Measurements from ENCODE around the gene SOWAHC.
A peak's percentile ranks its signal among the peaks of the same experiment; 100 is the strongest.

SOWAHC gene

DNA sequence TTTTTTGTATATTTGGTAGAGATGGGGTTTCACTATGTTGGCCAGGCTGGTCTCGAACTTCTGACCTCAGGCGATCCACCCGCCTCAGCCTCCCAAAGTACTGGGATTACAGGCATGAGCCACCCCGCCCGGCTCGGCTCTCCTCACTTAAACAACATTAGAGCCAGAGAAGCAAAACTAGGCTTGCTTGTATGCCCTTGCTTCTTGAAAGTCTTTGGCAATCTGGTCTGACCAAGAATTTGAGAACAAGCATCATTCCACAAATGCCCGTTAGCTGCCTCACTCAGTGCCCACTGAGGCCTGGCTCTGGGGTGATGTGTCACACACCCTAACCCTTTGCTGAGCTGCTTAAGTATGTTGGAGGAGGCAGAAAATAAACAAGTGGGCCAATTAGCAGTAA, 33.5 kb downstream of the SOWAHC start:
- no peak for DNase-seq (ENCODE audit: low spot score)

DNA sequence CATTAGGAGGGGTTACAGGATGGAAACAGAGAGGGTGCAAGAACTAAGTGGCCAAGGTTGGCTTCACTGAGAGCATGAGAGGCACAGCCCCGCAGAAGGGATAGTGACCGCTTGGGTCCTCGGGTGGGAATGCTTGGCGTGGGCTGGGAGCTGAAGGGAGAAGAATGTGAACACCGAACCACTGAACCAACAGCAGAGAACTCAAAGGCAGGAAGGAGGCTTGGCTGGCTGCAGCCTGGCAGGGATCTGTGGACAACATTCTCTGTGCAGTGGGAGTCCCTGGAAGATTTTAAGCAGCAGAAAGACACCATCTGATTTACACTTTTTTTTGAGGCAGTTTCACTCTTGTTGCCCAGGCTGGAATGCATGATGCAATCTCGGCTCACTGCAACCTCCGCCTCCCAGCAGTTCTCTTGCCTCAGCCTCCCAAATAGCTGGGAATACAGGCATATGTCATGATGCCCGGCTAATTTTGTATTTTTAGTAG, 33.9 kb downstream of the SOWAHC start:
- no peak for DNase-seq (ENCODE audit: low spot score)

DNA sequence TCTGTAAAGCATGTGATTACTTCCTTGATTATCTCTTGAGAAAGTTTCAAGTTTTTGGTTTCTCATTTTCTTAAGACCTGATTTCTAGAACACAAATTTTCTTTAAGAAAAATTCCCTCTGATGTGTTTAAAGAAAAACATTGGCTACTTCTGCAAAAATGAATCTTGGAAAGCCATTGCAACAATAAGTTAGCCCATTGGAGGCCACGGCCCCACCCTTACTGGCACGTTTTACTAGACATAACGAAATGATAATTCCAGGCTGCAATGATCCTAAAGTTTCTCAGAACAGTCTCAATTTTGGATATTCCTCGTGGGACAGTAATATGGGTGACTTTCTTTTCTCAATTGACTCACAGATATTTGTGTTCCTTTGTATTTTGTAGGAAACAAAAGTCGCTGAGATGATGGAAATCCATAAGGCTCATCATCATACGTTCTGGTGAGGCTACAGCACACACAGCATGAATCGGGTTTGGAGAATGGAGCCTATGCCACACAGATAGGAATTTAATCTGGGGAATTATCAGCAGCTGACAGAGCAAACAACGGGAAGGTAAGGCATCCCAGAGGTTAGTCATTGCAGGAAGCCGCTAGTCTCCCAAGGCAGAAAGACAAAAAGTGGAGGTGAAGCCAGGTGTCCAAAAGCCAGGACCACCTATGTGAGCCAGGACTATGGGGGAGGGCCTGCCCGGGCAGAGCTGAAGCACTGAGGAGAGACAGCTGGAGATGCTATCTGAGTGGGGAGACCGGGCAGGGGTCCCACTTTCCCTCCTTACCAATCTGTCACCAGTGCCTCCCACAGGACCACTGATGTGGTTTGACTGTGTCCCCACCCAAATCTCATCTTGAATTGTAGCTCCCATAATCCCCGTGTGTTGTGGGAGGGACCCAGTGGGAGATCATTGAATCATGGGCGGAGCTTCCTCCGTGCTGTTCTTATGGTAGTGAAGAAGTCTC, 35.9 kb downstream of the SOWAHC start:
- DNase-seq (ENCODE audit: low spot score) = no peak

DNA sequence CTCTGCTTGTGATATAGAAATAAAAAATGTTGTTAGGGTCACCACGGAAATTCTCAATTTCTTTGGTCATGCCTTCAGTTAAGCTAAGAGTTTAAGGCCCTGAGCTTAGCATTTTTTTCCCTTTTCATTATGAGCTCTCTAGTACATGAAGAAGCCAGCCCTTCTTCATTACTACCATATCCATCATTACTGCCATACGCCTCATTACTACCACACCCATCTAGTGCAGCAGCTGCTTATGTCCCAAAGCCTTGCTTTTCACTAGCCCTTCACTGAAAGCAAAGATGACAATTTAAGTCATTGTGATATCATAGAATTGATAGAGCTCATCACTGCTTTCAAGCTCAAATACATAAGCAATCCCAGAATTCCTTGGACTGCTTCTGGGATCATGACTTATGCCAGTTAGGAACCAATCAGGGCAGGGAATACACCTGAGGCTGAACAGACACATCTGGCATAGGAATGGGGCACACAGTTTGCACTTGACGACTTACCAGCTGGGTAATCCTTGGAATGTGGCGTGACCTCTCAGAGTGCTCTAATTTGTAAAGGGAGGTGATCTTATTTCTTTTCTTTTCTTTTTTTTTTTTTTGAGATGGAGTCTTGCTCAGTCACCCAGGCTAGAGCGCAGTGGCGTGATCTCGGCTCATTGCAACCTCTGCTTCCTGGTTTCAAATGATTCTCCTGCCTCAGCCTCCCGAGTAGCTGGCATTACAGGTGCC, 40.3 kb downstream of the SOWAHC start:
- DNase-seq (ENCODE audit: low spot score) = no peak

DNA sequence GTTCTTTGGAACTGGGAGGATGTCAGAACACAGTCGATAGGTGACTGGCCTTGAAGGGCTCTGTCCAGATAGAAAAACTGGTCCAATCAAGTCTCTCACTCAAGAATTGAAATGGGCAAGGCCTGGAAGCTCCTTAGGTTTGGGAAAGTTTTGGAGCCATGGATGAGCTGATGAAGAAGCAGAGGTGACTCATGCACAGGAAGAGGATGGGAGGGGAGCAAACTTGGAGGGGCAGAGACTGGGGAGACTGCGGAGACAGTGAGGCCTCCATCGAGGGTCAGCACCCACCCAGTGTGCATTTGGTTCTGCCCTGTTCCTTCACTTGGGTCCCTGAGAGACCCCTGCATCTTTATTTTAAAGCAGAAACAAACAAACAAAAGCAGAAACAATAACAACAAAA, 41.1 kb downstream of the SOWAHC start:
- no peak for DNase-seq (ENCODE audit: low spot score)

DNA sequence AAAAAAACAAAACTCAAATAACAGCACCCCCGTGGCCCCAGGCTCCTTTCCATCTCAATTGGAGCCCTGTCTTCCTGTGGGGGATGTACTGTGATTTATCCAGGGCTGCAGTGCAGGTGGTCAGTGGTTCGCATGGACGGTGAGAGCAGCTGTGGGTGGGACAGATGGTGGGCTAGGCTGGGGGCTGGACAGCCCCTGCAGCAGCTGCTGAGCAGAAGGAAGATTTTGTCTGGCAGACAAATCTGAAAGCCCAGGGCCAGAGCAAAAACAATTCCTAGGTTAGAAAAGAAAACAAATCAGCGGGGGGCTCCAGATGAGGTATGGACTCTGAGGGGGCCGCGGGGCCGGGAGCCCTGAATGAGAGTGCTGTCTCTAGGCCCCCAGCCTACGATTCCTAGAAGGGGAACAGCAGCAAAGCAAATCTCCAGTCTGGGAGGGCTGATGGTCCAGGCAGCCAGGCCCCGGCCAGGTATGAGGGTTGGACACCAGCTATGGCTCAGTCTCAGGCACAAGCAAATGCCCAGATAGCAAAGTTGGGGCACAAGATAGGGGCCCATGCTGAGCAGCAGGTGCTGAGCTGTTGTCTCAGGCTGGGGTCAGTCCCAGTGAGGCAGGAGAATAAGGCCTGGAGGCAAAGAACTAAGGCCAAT, 45.4 kb downstream of the SOWAHC start:
- no peak for DNase-seq (ENCODE audit: low spot score)

DNA sequence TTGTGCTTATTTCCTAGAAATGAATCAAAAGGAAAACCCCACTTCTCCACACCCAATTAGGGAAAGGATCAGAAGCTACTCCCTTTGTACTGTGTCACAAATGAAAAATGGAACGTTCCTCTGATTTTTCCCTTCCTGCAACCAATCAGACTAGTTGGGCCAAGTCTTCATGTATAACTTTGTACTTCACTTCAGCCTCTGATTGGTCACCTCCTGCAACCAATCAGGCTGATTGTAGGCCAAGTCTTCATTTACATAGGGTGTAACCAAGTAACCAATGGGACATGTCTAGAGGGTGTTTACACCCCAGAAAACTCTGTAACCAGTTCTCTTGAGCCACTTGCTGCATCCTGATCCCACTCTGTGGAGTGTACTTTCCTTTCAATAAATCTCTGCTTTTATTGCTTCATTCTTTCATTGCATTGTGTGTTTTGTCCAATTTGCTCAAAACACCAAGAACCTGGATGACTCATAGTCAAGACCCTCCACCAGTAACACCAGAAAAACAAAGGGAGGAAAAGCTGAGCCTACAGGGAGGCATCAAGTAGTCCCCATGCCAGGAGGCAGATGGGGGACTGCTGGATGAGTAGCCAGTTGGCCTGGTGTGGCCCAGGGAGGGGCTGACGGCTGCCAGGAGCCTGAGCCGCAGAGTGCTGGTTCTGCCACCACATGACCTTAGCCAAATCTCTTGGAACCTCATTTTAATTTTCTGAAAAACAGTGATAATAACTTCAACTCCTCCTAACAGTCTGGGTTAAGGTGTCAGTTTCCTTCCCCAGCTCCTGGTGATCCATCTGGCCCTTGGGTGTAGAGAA, 46.1 kb downstream of the SOWAHC start:
- DNase-seq (ENCODE audit: low spot score) = no peak

DNA sequence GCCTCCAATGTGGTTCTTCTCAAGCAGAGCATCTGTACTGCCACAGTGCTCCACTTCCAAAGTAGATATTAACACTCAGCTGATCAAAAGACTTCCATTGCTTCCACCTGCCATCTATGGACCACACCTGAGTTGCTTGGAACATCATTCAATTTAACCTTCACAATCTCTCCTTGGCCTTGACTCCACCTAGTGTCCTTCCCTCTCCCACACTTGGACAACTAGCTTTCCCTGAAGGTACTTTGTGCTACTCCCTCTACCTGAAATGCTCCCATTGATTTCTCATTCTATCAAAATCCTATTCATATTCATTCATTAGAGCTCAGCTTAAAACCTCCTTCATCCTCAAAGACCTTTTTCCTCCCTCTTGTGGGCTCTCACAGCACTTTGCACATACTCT, 48.7 kb downstream of the SOWAHC start:
- no peak for DNase-seq (ENCODE audit: low spot score)

DNA sequence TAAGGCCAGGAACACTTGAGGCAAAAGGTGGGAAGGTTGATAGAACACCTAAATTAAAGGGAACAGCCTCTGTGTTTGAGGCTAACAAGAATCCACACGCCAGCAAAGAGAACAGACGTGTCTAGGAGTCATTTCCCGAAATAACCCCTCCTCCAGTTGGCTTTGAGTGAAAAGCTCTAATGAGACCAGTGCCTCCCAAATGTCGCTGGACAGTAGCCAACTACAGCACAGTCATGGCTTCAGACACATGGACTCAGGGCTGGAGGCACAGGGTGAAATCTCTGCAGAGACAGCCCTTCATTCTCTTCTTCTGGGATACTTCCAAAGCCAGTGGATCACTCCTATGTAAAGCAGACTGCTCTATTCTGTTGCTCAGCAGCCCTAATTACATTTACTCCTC, 49.6 kb downstream of the SOWAHC start:
- DNase-seq (ENCODE audit: low spot score) = peak; percentile 13

DNA sequence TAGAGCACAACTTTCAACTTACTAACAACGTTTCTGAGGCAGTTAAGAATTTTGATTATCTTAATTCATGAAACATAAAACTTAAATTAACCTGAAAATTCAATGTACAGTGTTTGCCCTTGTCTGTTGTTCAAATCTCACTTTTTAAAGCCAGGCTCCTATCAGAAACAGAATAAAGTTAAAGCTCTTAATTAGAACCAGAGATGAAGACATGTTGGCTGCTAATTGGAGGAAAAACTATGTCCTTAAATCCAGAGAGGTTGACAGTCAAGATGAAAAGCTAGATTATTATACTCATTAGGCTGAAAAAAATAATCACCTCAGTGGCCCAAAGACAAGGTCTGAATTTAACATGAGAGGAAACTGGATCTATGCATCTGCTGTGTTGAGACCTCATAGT, 52.3 kb downstream of the SOWAHC start:
- no peak for DNase-seq (ENCODE audit: low spot score)

Measured in kidney capillary endothelial cell (primary cell).